ENCODE measurements around the gene DGAT2L6. TPM values are rescaled to one million over a fixed set of nuclear protein-coding genes. Genes with fewer than 3 reads are reported as not detected.

The DGAT2L6 gene
- polyA plus RNA-seq, 1 experiment: not detected

GRCh38 chrX:70172221-70172620 is 5.1 kb upstream of the DGAT2L6 start:
- ChIA-PET POLR2A (no interaction called here), CTCF (no interaction called here)
- TF ChIP-seq CTCF (IDR thresholded peaks at IDR 0.05; ENCODE audit: insufficient read depth, low read depth, low read length): no peak
- no peak for DNase-seq (ENCODE audit: low read depth)
- H3K4me3 ChIP-seq (ENCODE audit: low read depth, low read length): no peak overlapping the region
- H3K27me3 ChIP-seq (ENCODE audit: control insufficient read depth, insufficient read depth, low read length): no peaks in the 10 kb centered on the region
- H3K36me3 ChIP-seq (ENCODE audit: control insufficient read depth, insufficient read depth, low read length): no peaks in the 10 kb centered on the region

DNA sequence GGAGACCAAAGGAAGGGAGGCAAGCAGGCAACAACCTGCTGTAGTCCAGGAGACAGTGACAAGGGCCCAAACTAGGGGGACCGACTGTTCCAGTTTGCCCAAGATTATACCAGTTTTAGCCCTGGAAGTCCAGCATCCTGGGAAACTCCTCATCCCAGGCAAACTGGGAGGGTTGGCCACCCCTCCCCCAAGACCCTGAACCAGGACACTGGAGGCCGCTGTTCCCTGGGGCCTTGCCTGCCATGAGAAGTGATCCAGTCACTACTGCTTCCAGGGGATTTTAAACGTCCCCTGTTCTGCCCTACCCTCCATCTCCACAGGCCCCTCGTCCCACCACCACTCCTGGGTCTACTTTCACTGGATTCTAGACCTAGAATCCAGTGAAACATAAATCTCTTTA is 4.3 kb upstream of the DGAT2L6 start:
- DNase-seq (ENCODE audit: low read depth): no peak
- TF ChIP-seq CTCF (IDR thresholded peaks at IDR 0.05; ENCODE audit: insufficient read depth, low read depth, low read length): no peak
- POLR2A ChIA-PET: no interaction called here
- Histone ChIP-seq H3K36me3 (ENCODE audit: control insufficient read depth, insufficient read depth, low read length) (no peaks in the 10 kb centered on the region), H3K4me3 (ENCODE audit: low read depth, low read length) (no peak overlapping the region), H3K27me3 (ENCODE audit: control insufficient read depth, insufficient read depth, low read length) (no peaks in the 10 kb centered on the region)
- CTCF ChIA-PET: no interaction called here

DNA sequence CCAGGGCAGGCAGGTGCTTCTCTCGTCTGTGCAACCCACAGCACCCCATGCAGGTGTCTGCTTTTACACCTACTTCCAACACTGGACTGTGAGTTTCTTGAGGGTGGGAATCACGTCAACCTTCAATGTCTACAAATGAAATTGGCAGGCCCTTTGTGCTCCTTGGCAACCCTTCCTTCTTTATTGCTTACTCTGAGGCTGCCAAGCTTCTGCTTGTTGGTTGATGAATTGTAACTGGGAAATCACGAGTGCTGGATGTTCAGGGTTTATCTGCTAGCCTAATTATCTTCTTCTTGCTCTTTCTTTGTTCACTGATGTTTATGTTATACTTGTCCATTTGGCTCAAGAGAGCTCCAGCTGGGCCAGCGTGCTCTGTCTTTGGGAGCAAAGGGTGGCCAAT is 2.5 kb upstream of the DGAT2L6 start:
- Histone ChIP-seq H3K36me3 (ENCODE audit: control insufficient read depth, insufficient read depth, low read length) (no peaks in the 10 kb centered on the region), H3K4me3 (ENCODE audit: low read depth, low read length) (no peak overlapping the region), H3K27me3 (ENCODE audit: control insufficient read depth, insufficient read depth, low read length) (no peaks in the 10 kb centered on the region)
- POLR2A ChIA-PET: interaction anchor here (0.6 kb wide), 1 partner anchor 63 kb away, joined by 17 read pairs; no protein-coding TSS in a partner anchor
- no peak for DNase-seq (ENCODE audit: low read depth)
- TF ChIP-seq CTCF (IDR thresholded peaks at IDR 0.05; ENCODE audit: insufficient read depth, low read depth, low read length): no peak
- CTCF ChIA-PET: interaction anchor here (0.8 kb wide), 1 partner anchor 41 kb away, joined by 5 read pairs; the partner anchor contains the start of gene IGBP1

DNA sequence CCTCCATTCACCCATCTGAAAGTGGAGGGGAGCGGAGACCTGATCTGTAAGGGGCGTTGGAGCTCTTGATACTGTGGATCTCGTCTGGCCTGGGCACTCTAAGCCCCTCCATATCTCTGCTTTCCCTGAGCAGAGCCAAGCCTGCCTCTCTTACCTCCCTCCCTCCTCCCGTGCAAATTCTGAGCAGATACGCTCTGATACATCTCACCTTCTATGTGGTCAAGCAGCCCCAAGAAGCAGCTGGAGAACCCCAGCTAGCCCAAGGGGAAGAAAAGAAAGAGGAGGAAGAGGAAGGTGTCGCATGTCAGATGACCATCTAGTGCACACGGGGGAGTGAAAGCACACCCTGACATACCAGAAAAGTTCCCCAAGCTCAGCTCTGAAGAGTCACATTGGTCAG is 1.9 kb upstream of the DGAT2L6 start:
- H3K36me3 ChIP-seq (ENCODE audit: control insufficient read depth, insufficient read depth, low read length): no peaks in the 10 kb centered on the region
- no peak for TF ChIP-seq CTCF (IDR thresholded peaks at IDR 0.05; ENCODE audit: insufficient read depth, low read depth, low read length)
- no peak overlapping the region for H3K4me3 ChIP-seq (ENCODE audit: low read depth, low read length)
- no peaks in the 10 kb centered on the region for H3K27me3 ChIP-seq (ENCODE audit: control insufficient read depth, insufficient read depth, low read length)
- ChIA-PET POLR2A (interaction anchor here (0.6 kb wide), 1 partner anchor 63 kb away, joined by 17 read pairs; no protein-coding TSS in a partner anchor), CTCF (no interaction called here)
- DNase-seq (ENCODE audit: low read depth): no peak

DNA sequence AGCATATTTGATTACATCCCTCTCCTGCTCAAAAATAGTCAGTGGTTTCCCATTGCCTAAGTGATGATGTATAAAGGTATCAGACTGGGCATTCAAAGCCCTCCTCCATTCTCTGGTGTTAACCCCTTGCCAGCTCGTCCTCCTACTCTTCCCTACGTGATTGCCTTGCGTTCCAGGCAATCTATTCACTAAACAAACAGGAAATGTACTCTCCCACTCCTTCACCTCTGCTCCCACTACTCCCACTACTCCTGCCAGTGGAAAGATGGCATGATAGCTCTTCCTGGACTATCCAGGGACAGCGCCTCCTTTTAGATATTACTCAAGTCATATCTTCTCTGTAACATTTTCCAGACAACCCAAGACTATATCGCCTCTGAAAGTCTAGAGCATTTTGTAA is 5.8 kb downstream of the DGAT2L6 start:
- H3K36me3 ChIP-seq (ENCODE audit: control insufficient read depth, insufficient read depth, low read length): no peaks in the 10 kb centered on the region
- H3K4me3 ChIP-seq (ENCODE audit: low read depth, low read length): no peak overlapping the region
- ChIA-PET POLR2A (no interaction called here), CTCF (no interaction called here)
- no peak for DNase-seq (ENCODE audit: low read depth)
- TF ChIP-seq CTCF (IDR thresholded peaks at IDR 0.05; ENCODE audit: insufficient read depth, low read depth, low read length): no peak
- no peaks in the 10 kb centered on the region for H3K27me3 ChIP-seq (ENCODE audit: control insufficient read depth, insufficient read depth, low read length)

Data from BJ (cell line).